Endometrium (tissue), 2 donors: Measurements from ENCODE around the gene GFI1.

Experiments
- FAIRE-seq: peaks from 2 replicates; lab custom pipeline; 2012; peaks lifted over from hg19 to GRCh38; lab: Jason Lieb, UNC
- donor health status: control.
- donor health status: control.

The GFI1 gene

GRCh38 chr1:92488416-92488815 is 1.7 kb upstream of the GFI1 start:
- FAIRE-seq: no peak

DNA sequence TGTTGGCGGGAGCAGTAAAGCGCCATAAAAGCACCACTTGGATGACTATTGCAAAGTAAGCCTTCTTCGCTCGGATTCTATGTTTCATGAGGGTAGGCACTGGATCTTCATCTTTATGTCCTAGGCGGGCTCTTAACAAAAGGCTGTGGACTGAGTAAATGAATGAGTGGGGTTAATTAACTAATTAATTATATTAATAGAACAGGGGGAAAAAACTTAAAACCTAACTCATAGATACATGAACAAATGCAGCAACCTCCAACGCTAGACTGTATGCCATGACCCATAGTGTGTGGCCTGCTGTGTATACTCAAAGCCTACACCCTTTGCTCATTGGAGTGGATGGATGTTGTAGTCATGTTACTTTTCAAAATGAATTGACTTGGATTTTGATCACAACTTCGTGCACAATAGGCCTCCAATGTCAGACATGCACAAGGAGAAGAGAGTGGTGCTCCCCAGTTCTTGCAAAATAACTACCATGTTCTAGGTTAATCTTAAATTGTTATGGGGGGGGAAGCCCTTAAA is 417 bp upstream of the GFI1 start:
- FAIRE-seq: no peak

GRCh38 chr1:92485381-92486250 is 1.1 kb downstream of the GFI1 start:
- no peak for FAIRE-seq

GRCh38 chr1:92484472-92485380 is 2.0 kb downstream of the GFI1 start:
- FAIRE-seq: no peak

DNA sequence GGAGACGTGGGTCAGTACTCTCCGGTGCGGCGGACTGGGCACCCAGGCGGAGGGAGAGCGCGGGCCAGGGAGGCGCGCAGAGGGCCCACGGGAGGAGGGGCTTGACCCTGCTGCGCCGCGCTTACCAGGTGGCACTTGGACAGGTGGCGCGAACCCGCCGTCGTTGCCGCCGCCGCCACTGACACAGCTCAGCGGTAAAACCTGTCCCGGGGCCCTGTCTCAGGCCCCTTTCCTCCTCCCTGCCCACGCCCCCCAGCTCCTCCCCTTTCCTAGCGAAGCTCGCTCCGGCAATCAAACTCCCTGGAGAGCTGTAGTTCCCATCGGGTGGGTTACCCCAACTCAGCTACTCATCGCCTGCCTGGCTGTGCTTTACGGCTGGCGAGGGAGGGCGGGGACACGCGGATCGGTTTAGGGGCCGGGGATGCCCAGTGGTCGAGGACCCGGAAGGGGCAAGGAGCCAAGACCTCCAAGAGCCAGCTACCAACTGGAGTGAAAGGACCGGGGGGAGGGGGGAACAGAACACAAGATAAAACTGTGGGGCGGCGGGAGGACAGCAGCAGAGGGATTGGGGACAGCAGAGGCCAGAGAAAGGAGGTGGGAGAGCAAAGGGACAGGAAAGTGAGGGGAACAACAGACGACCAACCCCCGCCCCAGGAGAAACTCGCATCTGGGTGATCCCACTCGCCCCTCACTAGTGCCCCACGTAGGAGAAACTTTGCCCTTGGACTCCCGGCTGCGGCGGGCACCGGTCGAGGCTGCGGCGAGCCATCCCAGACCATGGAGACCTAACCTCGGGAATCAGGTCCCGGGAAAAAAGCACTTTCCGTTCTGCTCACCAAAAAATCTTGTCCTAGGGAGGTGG is 2.9 kb downstream of the GFI1 start:
- FAIRE-seq: no peak

- no peak for FAIRE-seq
Observed at GRCh38 chr1:92482665-92483609, 3.8 kb downstream of the GFI1 start.

- FAIRE-seq: no peak
Observed at GRCh38 chr1:92481971-92482664, 4.6 kb downstream of the GFI1 start.

GRCh38 chr1:92481599-92481925 is 5.2 kb downstream of the GFI1 start:
- FAIRE-seq: no peak

DNA sequence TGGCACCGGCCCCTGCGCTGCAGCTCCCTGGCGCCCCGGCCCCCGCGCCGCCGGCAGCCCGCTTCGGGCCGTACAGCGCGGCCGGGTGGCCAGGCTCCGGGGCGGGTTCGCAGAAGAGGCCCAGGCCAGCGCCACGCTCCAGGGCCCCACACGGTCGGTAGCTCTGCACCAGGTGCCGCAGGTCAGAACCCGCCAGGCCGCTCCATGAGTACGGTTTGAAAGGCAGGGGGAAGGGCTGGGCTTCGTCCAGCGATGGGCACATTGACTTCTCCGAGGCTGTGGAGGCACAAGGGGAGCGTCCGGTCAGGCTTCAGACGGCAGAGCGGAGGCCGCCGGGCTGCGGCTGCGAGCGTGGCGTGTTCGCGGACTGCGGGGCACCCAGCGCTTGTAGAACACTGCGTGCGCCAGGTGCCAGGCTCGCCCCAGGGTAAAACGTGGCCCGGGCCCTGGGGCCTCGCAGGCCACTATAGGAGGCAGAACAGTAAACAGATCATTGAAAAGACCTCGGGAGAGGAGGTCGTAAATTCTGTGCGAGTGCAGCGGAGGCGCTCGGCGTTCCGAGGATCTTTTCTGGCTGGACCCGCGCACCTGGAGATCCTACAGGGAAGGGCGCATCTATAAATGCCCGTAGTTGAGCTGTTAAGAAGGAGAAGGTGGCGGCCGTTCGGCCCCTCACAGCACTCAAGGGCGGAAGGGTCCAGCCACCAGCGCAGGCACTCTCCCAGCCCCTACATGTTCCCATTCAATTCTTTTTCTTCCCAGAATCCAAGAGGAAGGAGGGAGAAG is 5.7 kb downstream of the GFI1 start:
- FAIRE-seq: no peak

DNA sequence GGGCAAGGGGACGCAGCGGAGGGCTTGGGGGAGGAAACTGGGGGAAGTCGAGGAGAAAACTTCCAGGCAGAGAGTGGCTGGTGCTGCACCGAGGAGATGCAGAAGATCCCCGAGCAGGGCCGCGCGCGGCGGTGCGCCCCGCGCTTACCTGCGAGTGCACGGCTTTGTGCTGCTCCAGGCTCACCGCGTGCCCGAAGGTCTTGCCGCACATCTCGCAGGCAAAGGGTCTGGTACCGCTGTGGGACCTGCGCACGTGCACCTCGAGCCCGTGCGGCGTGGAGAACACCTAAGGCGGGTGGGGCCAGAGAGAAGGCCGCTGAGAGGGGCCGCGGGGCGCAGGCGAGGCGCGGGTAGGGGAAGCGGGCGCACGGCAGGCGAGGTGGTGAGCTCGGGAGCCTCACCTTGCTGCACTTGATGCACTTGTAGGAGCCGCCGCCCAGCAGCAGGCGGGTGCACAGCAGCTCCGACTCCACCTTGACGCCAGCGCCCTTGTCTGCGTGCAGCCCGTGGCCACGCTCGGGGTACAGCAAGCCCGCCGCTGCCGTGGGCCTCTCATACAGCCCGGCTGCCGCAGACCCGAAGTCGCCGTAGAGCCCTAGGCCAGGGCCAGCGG is 6.4 kb downstream of the GFI1 start:
- no peak for FAIRE-seq

DNA sequence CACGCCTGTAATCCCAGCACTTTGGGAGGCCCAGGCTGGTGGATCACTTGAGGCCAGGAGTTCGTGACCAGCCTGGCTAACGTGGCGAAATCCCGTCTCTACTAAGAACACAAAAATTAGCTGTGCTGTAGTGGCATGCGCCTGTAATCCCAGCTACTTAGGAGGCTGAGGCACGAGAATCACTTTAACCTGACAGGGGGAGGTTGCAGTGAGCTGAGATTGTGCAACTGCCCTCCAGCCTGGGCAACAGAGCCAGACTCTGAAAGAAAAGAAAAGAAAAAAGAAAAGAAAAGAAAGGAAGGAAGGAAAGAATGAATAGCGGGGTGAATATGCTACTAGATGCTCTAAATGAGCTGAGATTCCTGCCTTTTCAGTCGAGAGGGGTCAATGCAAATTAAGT is 7.1 kb downstream of the GFI1 start:
- FAIRE-seq: no peak

- FAIRE-seq: no peak
Observed at GRCh38 chr1:92478393-92478792, 8.3 kb downstream of the GFI1 start.

DNA sequence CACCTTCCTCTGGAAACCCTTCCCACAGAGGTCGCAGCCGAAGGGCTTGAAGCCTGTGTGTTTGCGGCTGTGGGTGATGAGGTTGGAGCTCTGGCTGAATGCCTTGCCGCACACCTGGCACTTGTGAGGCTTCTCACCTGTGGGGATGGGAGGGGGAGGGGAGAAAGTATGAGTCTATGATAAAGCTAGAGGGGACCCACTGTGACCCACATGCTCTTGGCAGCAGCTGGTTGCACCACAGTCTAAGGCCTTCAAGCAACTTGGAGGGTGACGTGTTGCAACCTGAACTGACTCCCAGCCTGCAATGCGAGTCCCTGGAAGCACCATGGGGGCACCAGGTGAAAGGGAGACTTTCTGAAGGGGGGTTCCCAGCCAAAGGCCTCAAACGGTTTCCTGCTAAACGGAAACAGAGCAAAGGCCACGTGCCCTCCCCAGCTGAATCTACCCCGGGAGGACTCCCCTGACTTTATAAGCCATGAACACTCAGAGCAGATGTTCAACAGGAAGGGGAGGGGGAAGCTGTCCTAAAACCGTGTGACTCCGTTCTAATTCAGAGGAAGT is 10.6 kb downstream of the GFI1 start:
- no peak for FAIRE-seq

DNA sequence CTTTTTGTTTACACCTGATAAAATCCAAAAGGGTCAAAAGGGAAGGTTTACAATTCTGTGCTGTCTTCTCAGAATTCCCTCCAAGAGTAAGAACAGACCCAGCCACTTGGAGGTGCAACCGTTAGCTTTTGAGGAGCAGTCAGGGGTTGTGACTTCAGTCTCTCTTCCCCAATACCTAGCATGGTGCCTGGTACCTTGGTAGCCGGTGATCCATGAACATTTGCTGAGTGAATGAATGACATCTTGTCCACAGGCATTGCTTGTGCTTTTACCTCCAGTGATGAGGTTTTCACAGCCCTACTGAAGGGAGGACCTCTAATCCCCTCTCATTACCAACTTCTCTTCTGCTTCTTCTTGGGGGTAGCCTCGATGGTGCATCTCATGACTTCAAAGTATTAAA is 11.7 kb downstream of the GFI1 start:
- no peak for FAIRE-seq

DNA sequence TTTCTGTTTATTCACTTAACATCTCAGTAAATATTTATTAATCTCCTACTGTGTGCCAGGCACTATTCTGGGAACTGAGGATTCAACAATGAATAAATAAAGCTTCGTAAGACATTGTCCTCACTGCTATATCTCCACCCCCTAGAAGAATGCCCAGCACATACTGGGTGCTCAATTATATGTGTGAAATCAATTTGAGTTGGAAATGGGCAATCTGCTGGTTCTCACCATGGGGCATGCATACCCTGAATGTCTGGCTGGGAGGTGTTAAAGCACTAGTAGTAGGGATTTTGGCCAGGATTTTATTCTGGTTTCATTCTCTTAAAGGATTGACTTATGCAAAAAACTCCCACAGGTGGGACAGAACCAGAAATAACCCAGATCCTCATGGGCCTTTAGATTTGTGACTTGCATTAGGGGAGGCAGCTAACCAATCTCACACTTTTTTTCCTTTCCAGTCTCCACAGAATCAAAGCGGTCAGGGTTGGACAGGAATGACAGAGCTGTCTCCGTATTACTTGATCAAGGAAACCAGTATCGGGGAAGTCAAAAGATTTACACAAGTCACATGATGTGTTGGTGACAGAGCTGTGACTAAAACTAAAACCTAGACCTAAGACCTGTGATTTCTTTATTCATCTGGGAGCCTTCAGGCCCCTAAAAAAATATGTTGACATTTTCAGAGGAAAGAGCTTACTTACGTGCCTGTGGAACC is 12.8 kb downstream of the GFI1 start:
- FAIRE-seq: no peak

DNA sequence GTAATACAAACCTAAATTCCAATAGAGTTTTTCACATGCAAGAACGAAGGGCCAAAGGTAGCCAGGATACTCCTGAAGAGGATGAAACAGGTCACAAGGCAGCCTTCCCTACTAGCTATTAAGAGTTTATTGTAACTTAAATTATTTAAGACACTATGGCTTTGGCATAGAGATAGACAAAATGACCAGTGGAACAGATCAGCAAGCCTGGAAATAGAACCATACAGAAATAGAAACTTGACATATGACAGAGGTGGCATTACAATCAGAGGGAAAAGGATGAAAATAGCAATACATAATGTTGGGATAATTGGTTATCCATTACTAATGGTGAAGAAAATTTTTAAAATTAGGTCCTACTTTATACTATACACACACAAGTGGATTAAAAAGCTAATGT is 16.5 kb downstream of the GFI1 start:
- no peak for FAIRE-seq

DNA sequence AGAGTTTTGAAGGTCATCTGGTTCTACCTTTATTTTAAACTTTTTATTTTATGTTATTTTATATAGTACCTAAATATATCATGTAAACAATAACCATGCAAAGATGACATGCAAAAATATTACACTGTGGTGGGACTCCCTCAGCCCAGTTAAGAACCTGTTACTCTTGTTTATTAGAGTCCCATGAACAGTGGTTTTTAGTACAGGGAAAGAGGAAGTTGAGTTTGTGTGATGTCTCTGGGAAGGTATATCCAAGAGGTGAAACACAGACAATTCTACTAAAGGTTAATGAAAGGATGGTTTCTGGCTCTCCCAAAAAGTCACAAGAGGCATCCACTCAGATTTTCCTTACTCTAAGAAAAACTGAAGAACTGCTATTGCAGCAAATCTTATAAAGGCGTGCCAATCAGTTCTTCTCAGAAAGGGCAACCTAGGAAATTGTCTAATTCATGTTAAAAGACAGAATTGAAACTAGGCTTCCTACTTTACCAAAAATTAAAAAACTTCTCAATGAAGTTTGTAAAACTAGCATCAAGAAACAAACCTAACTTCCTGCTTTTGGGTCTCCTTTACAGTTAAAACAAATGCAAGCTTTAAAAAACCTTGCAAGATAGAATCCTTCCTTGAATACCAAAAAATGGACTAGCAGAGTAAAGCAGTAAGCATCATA is 19.9 kb downstream of the GFI1 start:
- no peak for FAIRE-seq

- no peak for FAIRE-seq
Observed at GRCh38 chr1:92465256-92465647, 21.5 kb downstream of the GFI1 start.
